NCI-H82 treated with DMSO at 0.1 percent for 48 hours (cell line): ENCODE data around the gene TOMM20L.
"Not testable (repeated sequence)": the region's sequence is repeated elsewhere in the genome, so short reads cannot be mapped to it uniquely, and the experiment has no call there.

ENCODE experiments used
- DNase-seq: peaks from one replicate; lab custom pipeline; 2025; ENCODE audit not compliant: unreplicated experiment; lab: John Stamatoyannopoulos, UW

The TOMM20L gene

GRCh38 chr14:58395812-58396788 is at the start of gene TOMM20L:
Gene TOMM20L (plus strand): TSS chr14:58395930. CDS start chr14:58395958, 28 bp downstream.
- DNase-seq = no peak

- no peak for DNase-seq
Measured at GRCh38 chr14:58353516-58354299, 42.0 kb upstream of the TOMM20L start.

GRCh38 chr14:58354808-58355207 is 40.9 kb upstream of the TOMM20L start:
- DNase-seq = no peak

GRCh38 chr14:58356268-58356667 is 39.5 kb upstream of the TOMM20L start:
- DNase-seq = no peak

GRCh38 chr14:58362272-58362671 is 33.5 kb upstream of the TOMM20L start:
- DNase-seq = not testable (repeated sequence)

GRCh38 chr14:58362798-58363412 is 32.8 kb upstream of the TOMM20L start:
- DNase-seq = no peak

GRCh38 chr14:58364316-58364715 is 31.4 kb upstream of the TOMM20L start:
- DNase-seq = no peak

GRCh38 chr14:58367296-58367695 is 28.4 kb upstream of the TOMM20L start:
- DNase-seq = peak; percentile 54

- DNase-seq = no peak
Measured at GRCh38 chr14:58368956-58369355, 26.8 kb upstream of the TOMM20L start.

GRCh38 chr14:58376791-58377190 is 18.9 kb upstream of the TOMM20L start:
- DNase-seq = no peak

GRCh38 chr14:58390830-58391229 is 4.9 kb upstream of the TOMM20L start:
- DNase-seq = no peak

- no peak for DNase-seq
Measured at GRCh38 chr14:58395562-58395811, 243 bp upstream of the TOMM20L start.

GRCh38 chr14:58397156-58397555 is 1.4 kb downstream of the TOMM20L start:
- DNase-seq = no peak

- no peak for DNase-seq
Measured at GRCh38 chr14:58398495-58398894, 2.8 kb downstream of the TOMM20L start.

GRCh38 chr14:58398895-58399294 is 3.2 kb downstream of the TOMM20L start:
- no peak for DNase-seq

GRCh38 chr14:58401587-58401986 is 5.9 kb downstream of the TOMM20L start:
- DNase-seq = no peak

GRCh38 chr14:58408681-58409215 is 13.0 kb downstream of the TOMM20L start:
- DNase-seq = no peak

GRCh38 chr14:58414845-58415244 is 19.1 kb downstream of the TOMM20L start:
- DNase-seq = no peak

- no peak for DNase-seq
Measured at GRCh38 chr14:58415636-58416547, 20.2 kb downstream of the TOMM20L start.

- not testable (repeated sequence) for DNase-seq
Measured at GRCh38 chr14:58416934-58417333, 21.2 kb downstream of the TOMM20L start.
